HG02588 (cell line): ENCODE data around the gene RAI1.
A peak's percentile ranks its signal among the peaks of the same experiment; 100 is the strongest.

Experiments
- ATAC-seq: cut with Tn5 transposase; IDR thresholded peaks from one replicate; pipeline ENCODE4 v1.9.1; 2021; ENCODE audit warnings: mild to moderate bottlenecking, moderate library complexity; ENCODE audit not compliant: unreplicated experiment

The RAI1 gene

DNA sequence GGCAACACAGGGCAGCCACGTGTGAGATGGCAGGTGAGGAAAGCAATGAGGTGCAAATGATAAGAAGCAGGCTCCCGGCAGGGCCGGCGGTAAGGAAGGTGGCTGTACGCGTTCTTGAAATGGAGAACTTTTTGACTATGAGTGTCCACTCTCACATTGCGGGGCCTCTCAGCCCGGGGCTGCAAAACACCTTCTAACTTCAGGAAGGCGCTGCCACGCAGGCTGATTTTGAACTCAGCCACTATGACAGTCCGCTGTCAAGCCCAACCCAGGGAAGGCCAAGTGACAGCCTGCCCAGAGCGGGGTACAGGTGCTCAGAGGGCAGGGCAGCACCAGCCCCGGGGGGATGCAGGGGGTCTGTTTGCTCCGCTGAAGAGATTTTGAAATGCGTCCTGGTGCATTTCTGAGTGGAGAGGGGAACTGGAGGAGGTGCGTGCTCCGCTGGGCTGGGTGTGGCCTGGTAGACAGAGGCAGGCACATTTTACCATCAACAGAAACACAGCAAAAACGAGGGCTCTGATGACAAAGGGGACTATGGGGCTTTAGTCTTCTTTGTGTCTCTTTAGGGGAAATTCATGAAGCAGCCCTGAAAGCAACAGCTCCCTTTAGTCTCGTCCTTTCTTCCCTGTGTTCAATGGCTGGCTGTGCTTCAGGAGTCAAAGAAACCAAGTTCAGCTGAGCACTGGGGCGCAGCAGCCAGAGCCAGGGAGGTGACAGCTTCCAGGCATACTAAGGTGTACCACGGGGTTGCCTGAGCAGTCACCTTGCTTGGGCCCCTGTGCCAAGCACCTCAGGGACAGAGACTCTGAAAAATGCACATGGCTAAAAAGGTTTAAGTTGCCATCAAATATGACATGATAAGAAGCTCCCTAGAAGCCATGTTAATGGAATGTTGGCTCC lies 170.1 kb downstream of the RAI1 start:
- no peak for ATAC-seq

DNA sequence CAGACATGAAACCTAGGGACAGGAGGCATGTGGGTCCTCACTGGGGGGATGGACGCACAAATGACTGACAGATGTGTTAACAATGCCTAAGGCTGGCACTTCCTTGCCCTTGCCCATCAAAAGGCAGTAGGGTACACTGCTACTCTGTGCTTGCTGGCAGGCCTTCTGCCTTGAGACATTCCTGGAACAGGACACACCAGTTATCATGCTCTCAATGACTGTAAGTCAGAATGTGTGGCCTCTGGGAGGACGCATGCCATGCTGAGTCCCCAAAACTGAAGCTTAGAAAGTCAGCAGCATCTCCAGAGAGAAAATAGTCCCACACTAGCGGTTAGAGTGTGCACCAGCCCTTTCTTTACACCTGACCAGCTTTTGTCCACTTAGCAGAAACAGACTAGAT lies 171.7 kb downstream of the RAI1 start:
- ATAC-seq: no peak

- no peak for ATAC-seq
These were observed 172.7 kb downstream of the RAI1 start for GRCh38 chr17:17853811-17854447.

GRCh38 chr17:17855976-17856375 lies 174.7 kb downstream of the RAI1 start:
- no peak for ATAC-seq

- ATAC-seq: no peak
These were observed 175.1 kb downstream of the RAI1 start for GRCh38 chr17:17856386-17856785.

- no peak for ATAC-seq
These were observed 176.2 kb downstream of the RAI1 start for GRCh38 chr17:17857496-17857895.

- ATAC-seq: peak; percentile 57
These were observed 178.9 kb downstream of the RAI1 start for GRCh38 chr17:17859909-17860765.

DNA sequence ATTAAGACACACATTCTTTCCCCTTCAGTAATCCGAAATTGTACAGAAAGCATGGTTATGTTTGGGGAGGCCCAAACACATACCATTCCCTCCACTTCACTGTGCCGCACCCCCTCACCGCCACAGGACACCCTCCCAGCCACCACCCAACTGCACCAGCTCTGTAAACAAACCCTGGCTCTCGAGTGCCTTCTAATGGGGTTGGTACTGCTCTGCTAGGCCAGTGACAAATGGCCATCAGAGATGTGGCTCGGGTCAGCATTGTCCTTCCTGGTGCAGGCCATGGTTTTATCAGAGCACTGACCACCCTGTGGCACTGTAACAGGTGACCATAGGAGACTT lies 179.5 kb downstream of the RAI1 start:
- no peak for ATAC-seq
